GM21619 (cell line): Measurements from ENCODE around the gene SULT1C3.

Experiments
- ATAC-seq: cut with Tn5 transposase; IDR thresholded peaks from one replicate; pipeline ENCODE4 v1.9.1; 2021; ENCODE audit not compliant: unreplicated experiment

Gene SULT1C3

GRCh38 chr2:108239786-108240185 lies at the start of gene SULT1C3:
TSS of gene SULT1C3 (plus strand) at chr2:108239968. CDS start at chr2:108247195, 7,227 bp downstream.
- ATAC-seq: no peak

DNA sequence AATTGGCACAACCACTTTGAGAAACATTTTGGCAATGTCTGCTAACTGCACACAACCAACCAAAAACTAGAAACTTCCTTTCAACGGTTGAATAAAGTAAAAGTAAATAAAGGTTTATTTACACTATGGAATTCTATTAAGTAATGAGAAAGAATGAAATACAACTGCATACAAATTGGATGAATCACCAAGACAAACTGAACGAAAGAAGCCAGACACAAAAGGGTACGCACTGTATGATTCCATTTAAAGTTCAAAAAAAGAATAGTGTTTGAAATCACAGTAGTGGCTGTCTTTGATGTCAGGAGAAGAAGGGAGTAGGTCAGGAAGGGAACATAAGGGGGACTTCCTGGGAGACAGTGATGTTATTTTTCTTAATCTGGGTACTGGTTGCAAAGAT lies 46.5 kb upstream of the SULT1C3 start:
- no peak for ATAC-seq

GRCh38 chr2:108194409-108195132 lies 45.2 kb upstream of the SULT1C3 start:
- no peak for ATAC-seq

GRCh38 chr2:108195133-108195439 lies 44.7 kb upstream of the SULT1C3 start:
- ATAC-seq: no peak

DNA sequence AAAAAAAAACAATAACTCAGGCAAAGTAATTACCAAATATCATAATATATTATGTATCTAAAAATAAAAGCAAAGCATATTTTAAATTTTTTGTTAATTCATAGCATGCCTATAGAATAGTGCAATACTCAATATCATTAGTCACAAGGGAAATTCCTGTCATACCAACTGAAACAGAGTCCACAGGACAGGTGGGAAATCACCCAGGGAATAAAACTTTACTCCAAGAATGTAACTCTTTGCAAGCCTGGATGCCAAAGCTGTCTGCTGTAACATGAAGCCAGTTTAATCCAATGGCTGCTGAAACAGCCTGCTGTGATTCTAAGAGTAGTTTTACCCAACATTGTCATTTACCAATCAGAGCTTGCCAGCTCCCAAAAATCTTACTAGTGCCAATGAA lies 40.0 kb upstream of the SULT1C3 start:
- no peak for ATAC-seq

- ATAC-seq: no peak
Measured at GRCh38 chr2:108200569-108200968, 39.2 kb upstream of the SULT1C3 start.

DNA sequence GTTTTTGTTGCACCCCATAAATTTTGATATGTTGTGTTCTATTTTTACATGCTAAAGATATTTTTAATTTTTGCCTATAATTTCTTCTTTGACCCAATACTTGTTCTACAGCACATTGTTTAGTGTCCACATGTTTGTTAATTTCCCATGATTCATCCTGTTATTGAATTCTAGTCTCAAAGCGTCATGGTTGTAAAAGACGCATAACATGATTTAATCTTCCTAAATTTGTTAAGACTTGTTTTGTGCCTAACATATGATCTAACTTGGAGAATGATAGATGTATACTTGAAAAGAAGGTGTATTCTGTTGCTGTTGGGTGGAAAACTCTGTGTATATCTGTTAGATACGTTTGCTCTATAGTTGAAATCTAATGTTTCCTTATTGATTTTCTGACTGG lies 27.1 kb upstream of the SULT1C3 start:
- ATAC-seq: no peak

DNA sequence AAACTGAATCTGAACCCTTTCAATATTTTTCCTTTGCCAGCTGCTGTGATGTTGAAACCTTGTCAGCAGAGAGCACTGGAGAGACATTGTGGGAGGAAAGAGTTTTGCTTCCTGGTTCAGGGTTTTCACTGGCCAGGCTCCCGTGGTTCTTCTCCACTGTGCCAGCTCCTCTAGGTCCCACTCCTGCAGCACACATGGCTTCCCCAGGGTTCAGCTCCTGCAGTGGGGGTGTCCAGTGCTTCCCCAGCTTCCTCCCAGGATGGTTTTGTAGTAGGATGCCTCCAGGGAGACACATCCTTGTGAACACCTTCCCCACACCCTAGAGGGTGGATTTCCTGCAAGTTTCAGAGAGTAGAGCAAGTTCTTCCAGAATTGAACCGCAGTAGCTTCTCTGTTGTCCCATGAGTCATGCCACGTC lies 24.0 kb upstream of the SULT1C3 start:
- no peak for ATAC-seq

DNA sequence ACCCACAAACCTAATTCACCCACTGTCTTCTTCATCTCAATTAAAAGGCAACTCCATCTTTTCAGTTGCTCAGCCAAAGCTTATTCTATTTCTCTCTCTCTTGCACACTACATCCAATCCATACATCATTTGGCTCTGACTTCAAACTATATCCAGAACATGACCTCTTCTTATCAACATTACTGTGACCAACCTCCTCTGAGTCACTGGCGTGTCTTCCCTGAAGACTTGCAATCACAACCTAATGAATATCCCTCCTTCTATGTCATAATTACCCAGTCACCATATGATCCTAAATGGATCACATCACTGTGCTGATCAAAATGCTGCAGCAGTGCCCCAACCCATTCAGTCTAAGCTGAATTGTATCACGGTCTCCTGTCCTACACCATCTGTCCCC lies 22.6 kb upstream of the SULT1C3 start:
- no peak for ATAC-seq

DNA sequence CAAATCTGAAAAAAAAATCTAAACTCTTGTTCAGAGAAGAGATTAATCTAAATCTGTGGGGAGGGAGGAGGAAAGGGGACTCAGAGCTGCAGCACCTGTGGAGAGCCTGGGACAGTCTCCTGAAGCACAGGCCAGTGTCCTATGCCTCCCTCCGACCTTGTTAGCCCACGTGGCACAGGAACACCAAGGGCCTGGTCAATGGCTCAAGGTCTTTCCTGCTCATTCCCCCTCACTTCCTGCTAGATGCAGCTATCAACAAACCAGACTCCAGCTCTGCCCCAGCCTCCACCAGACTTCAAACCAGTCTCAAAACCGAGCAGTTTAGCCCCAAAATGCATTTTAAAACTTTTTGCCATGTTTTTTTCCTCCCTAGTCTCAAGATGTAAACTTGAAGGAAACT lies 20.1 kb upstream of the SULT1C3 start:
- ATAC-seq: no peak

GRCh38 chr2:108220191-108220590 lies 19.6 kb upstream of the SULT1C3 start:
- no peak for ATAC-seq

- no peak for ATAC-seq
Measured at GRCh38 chr2:108220942-108221541, 18.7 kb upstream of the SULT1C3 start.

GRCh38 chr2:108222261-108222660 lies 17.5 kb upstream of the SULT1C3 start:
- ATAC-seq: no peak

GRCh38 chr2:108223573-108223972 lies 16.2 kb upstream of the SULT1C3 start:
- ATAC-seq: no peak

DNA sequence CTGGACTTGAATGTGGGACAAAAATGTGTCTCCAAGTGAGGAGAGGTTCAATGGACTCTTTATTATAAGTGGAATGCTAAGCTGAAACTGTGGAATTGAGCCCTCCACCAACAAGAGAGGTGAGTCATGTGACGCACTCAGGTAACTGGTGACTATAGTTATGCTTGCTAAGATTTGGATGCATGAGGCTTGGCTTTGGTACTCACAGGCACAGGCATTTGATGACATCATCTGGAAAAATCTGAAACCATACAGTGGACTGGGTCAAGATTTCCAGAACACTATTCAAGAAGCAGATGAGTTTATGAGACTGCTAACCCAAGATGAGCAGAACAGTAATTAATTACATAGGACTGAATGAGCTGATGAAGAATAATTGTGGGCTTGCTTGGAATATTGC lies 15.7 kb upstream of the SULT1C3 start:
- ATAC-seq: no peak

DNA sequence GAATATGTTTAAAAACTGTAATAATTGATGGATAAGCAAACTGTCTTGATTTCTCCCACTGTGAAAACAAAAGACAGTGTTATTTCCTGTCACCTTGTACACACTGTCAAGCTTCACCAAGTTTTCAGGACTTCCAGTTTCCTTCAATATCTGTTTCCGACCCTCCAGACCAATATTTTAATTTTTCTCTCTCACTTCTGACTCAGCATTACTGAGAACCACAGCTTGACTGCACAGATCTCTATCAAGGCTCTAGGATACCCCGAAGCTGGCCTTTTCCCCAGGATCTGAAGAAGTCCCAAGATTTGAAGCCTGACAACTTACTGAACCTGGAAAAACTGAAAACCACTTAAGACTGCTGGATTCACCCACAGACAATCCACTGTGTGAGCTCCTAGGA lies 13.2 kb upstream of the SULT1C3 start:
- no peak for ATAC-seq

GRCh38 chr2:108228006-108228405 lies 11.8 kb upstream of the SULT1C3 start:
- ATAC-seq: no peak

DNA sequence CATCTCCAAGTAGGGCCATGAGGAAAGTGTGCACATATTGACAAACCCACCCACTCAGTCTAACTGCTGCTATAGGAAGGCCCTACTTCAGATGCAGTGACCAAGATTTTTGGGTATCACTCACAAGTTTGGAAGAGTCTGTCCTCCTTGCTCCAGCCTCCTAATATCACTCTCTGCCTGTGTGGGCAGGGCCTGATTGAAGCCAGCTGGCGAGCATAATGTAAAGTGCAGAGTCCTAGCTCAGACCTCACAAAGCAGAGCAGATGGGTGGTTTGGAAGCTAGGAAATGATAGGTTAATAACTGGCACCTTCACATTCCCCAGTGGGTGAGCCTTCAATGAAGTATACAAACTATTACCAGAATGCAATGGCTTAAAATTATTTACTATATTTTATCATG lies 11.2 kb upstream of the SULT1C3 start:
- ATAC-seq: no peak

DNA sequence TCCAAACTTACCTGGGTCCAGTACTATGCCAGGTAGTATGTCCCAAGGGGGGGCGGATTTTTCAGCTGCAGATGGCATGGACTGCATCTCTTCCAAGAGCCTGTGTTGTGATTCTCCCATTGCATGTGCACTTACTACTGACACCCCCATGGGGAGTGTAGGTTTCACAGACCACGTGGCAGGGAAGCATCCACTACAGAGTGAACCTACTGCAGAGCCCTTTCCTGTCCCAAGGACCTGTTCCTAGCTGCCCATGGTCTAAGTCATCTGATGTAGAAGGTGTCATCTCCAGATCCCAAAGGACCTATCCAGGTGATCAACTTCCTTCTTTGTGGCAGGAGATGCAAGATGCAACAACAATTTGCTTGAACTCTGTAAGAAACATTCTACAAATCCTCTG lies 9.9 kb upstream of the SULT1C3 start:
- no peak for ATAC-seq

DNA sequence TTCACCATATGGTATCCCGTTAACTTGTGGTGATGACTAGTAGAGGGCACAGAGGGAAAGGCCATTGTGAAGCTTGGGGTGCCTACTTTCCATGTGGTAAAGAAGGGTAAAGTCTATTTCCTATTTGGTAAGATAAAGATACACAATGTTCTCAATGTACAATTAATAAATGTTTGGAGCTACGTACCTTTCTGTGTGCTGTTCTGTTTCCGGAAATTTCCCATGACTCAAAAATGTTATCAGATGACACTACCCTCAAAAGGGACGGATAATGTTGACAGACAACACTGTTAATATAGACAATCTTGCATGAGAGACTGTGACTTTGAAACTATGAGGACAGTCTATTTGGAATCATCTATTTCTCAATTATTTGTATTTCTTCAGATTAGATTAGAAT lies 4.2 kb upstream of the SULT1C3 start:
- ATAC-seq: no peak

- no peak for ATAC-seq
Measured at GRCh38 chr2:108236676-108237335, 3.0 kb upstream of the SULT1C3 start.

- no peak for ATAC-seq
Measured at GRCh38 chr2:108240966-108241365, 1.2 kb downstream of the SULT1C3 start.

GRCh38 chr2:108243566-108243965 lies 3.8 kb downstream of the SULT1C3 start:
- ATAC-seq: no peak
